ENCODE results near the gene RASAL1. TPM values are rescaled to one million over a fixed set of nuclear protein-coding genes. Genes with fewer than 3 reads are reported as not detected.

Gene RASAL1
- total and polyA plus RNA-seq, 11 donors: not detected

- Histone ChIP-seq H3K27me3 (peaks cover 0 to 44% (median 8%) of the 10 kb centered on the region in 9 donors), H3K9me3 (no peaks in the 10 kb centered on the region), H3K36me3 (no peaks in the 10 kb centered on the region), H3K4me3 (no peak overlapping the region), H3K4me1 (no peaks in the 10 kb centered on the region), H3K27ac (no peak overlapping the region)
- no peak for DNase-seq
- no peak for TF ChIP-seq POLR2A (IDR thresholded peaks at IDR 0.05)
- TF ChIP-seq CTCF (IDR thresholded peaks at IDR 0.05): no peak
- ATAC-seq: no peak
- intact Hi-C loops (cut with DNase I): no loop called here
- WGBS, 4 donors: 86 to 90% (median 89%) methylated on average over 9 to 19 of the region's 19 CpGs
Measured at GRCh38 chr12:113114447-113115178, 20.9 kb downstream of the RASAL1 start.

GRCh38 chr12:113113397-113113796 is 22.2 kb downstream of the RASAL1 start:
- Histone ChIP-seq H3K36me3 (no peaks in the 10 kb centered on the region), H3K4me3 (no peak overlapping the region), H3K27ac (no peak overlapping the region), H3K4me1 (no peaks in the 10 kb centered on the region), H3K9me3 (no peaks in the 10 kb centered on the region), H3K27me3 (peaks cover 0 to 44% (median 8%) of the 10 kb centered on the region in 9 donors)
- intact Hi-C loops (cut with DNase I): no loop called here
- DNase-seq: no peak
- TF ChIP-seq CTCF (IDR thresholded peaks at IDR 0.05): no peak
- no peak for TF ChIP-seq POLR2A (IDR thresholded peaks at IDR 0.05)
- WGBS, 4 donors: 67 to 76% (median 70%) methylated on average over 2 of the region's 2 CpGs
- ATAC-seq: no peak

- H3K4me3 ChIP-seq: no peak overlapping the region
- no peaks in the 10 kb centered on the region for H3K9me3 ChIP-seq
- H3K27me3 ChIP-seq: peaks cover 0 to 44% (median 8%) of the 10 kb centered on the region in 9 donors
- TF ChIP-seq POLR2A (IDR thresholded peaks at IDR 0.05) (no peak), CTCF (IDR thresholded peaks at IDR 0.05) (no peak)
- no peak for ATAC-seq
- no peaks in the 10 kb centered on the region for H3K36me3 ChIP-seq
- H3K4me1 ChIP-seq: no peaks in the 10 kb centered on the region
- intact Hi-C loops (cut with DNase I): no loop called here
- no peak overlapping the region for H3K27ac ChIP-seq
- no peak for DNase-seq
- 44 to 60% (median 56%) methylated on average over 24 to 39 of the region's 39 CpGs for WGBS, 4 donors
Measured at GRCh38 chr12:113112043-113112899, 23.3 kb downstream of the RASAL1 start.

GRCh38 chr12:113111247-113111646 is 24.3 kb downstream of the RASAL1 start:
- whole genome bisulfite sequencing, 4 donors: 82 to 90% (median 85%) methylated on average over 3 of the region's 3 CpGs
- Histone ChIP-seq H3K27ac (no peak overlapping the region), H3K27me3 (peaks cover 0 to 44% (median 8%) of the 10 kb centered on the region in 9 donors), H3K4me3 (no peak overlapping the region), H3K4me1 (no peaks in the 10 kb centered on the region), H3K9me3 (no peaks in the 10 kb centered on the region), H3K36me3 (no peaks in the 10 kb centered on the region)
- DNase-seq (no peak), ATAC-seq (no peak)
- intact Hi-C loops (cut with DNase I): no loop called here
- TF ChIP-seq POLR2A (IDR thresholded peaks at IDR 0.05) (no peak), CTCF (IDR thresholded peaks at IDR 0.05) (no peak)

Measured in heart left ventricle (tissue), 16 donors.